HG02943 (cell line): Measurements from ENCODE around the gene HPGD.

ENCODE experiments used
- ATAC-seq: cut with Tn5 transposase; IDR thresholded peaks from one replicate; pipeline ENCODE4 v1.9.1; 2021; ENCODE audit warnings: mild to moderate bottlenecking, low read depth, moderate library complexity; ENCODE audit not compliant: unreplicated experiment

The HPGD gene

DNA sequence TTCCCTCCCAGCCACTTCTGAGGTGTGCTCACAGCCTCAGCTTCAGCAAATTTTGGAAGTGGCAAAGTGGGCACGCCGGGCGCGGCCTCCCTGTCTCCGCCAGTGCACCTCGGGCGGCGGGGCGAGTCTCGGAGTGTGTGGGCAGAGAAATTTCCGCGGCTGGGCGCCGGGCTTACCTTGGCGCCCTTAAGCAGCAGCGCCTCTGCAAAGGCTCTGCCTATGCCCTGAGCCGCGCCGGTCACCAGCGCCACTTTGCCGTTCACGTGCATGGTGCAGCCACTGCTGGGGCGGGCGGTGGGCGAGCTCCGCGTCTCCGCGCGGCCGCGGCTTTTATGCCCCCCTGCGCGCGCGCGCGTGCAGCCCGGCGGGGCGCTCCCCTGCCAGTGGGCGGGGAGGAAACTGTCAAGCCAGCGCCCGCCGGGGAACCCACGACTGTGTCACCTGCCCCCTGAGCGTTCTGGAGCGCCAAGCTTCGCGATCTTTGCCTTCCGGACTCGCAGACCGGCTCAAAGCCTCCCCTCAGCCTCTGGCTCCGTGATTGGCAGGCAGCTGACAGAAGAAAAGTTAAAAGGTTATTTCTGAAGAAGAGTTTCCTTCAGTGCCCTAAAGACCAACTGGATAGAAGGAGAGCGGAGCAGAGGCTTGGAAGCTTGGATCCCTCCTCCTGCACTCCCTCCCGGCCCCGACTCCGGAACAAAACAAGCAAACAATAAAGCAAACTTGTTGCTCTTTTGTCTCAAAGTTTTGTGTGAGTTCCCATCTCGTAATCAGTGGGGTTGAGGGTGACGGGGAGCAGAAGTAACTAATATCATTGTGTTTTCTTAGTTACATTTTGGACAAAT lies at the start of gene HPGD:
TSS of gene HPGD (minus strand) at position 306 of the 842 bp plus-strand sequence. CDS start at position 269, 37 bp downstream.
- ATAC-seq: peak; percentile 78

- ATAC-seq: no peak
Measured at GRCh38 chr4:174564529-174564928, 42.2 kb upstream of the HPGD start.

DNA sequence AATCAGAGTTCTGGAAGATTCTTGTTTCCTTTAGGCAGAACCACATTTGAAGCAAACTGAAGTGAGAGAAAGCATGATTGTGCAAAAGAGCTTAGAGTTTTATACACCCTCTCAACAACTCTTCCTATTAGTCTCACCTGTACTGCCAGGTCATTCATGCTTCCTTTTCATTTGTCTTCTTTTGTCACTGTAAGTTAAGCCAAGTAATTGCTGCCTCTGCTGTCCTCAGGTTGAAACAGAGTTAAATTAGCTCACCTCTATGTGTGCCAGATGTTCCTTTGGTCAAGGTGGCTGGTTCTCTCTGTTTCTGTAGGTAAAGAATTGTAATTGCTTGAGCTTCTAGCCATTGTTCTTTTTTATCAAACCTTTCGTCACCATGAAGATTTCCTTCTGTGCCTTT lies 41.1 kb upstream of the HPGD start:
- ATAC-seq: no peak

- no peak for ATAC-seq
Measured at GRCh38 chr4:174561560-174561959, 39.3 kb upstream of the HPGD start.

- no peak for ATAC-seq
Measured at GRCh38 chr4:174559894-174560293, 37.6 kb upstream of the HPGD start.

- no peak for ATAC-seq
Measured at GRCh38 chr4:174555789-174556630, 33.7 kb upstream of the HPGD start.

- ATAC-seq: no peak
Measured at GRCh38 chr4:174554231-174554728, 32.0 kb upstream of the HPGD start.

- no peak for ATAC-seq
Measured at GRCh38 chr4:174553828-174554227, 31.5 kb upstream of the HPGD start.

DNA sequence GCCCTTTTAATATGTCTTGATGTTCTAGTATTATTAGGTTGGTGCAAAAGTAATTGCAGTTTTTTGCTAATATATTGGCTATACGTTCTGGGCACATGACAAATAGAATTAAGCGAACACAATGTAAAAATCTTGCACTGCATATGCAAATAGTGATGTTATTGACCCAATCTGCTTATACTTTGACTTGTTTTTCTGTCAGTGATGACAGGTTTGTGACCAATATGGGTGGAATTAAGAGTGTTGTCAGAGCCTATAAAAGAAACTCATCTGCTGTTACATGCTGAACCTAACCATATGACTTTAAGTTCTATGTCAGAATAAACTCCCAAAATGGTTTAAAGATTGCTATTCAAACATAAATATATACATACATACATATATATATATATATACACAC lies 30.7 kb upstream of the HPGD start:
- ATAC-seq: no peak

DNA sequence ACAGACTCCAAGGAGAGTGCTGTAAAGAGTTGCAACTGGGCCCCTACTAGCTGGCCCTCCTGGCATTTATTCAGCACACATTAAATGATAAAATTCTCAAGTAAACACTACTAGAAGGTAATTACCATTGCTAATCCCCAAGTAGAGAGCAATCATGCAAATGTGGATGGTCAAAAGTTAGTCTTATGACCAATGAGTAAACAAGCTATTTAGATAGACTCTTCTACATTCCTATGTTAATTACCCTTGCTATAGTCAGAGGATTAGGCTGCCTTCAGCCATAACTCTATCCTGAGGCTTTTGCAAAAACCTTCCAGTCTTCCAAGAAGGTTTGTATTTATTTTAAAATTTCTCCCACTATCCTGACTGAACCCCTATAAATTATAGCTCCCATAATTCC lies 28.3 kb upstream of the HPGD start:
- ATAC-seq: no peak

DNA sequence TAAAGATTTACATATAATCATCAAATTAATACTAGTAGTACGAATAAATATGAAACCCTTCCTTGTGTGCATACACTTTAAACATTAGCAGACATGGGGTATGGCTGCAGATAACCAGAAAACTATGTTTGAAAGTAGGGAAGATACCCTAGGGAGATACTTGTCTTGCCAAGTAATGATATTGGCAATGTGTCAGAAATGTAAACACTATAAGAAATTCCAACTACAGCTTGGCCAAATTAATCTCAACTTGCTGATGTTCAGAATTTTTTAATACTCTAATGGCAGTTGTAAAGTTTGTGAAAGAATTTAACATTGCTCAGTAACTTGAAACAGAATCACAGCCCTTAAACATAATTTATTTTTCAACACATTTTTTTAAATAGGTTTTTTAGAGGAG lies 27.4 kb upstream of the HPGD start:
- ATAC-seq: no peak

GRCh38 chr4:174545268-174545667 lies 23.0 kb upstream of the HPGD start:
- no peak for ATAC-seq

DNA sequence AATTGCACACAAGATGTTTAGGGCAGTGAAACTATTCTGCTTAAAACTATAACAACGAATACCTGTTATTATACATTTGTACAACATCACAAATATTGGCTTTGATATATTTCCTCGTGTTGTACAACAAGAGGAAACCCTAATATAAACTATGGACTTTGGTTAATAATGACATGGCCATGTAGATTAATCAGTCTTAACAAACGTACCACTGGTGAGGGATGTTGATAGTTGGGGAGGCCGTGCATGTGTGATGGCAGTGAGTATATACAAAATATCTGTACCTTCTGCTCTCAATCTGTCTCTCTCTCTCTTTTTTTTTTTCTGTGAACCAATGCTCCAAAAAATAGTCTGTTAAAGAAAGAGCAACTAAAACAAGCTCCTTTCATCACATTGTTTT lies 22.2 kb upstream of the HPGD start:
- no peak for ATAC-seq

GRCh38 chr4:174540175-174540574 lies 17.9 kb upstream of the HPGD start:
- no peak for ATAC-seq

DNA sequence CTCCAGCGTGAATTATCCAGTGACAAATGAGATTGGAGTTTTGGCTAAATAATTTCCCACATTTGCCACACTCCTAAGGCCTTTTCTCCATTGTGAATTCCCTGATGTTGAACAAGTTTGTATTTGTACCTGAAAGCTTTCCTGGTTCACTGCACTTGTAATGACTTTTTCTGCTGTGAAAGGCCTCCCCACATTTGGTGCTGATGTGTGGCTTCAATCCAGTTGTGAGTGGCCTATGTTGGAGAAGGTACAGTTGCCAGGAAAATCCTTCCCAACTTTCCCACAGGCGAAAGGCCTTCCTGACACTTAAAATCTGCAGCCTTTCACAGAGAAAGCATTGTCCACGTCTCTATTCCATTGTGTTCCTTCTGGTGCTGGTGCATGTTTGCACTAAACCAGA lies 17.3 kb upstream of the HPGD start:
- no peak for ATAC-seq

DNA sequence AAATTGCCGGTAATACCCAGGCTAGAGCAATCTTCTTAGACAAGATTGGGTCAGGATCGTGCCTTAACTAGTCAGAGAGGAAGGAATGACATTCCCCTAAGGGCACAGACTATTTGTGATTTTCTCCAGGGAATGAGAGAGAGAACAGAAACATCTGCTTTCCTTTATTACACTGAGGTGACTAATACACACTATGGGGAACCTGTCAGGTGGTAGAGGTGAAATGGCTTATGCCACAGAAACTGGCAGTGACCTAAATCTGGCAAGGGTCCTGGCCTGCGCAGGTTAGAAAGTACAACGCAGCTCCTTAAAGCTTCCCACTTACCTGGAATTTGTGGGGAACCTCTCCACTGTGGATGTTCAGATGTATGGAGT lies 16.6 kb upstream of the HPGD start:
- ATAC-seq: no peak

- ATAC-seq: peak; percentile 99
Measured at GRCh38 chr4:174538123-174538875, 16.0 kb upstream of the HPGD start.

- peak; percentile 32 for ATAC-seq
Measured at GRCh38 chr4:174537634-174538033, 15.3 kb upstream of the HPGD start.

DNA sequence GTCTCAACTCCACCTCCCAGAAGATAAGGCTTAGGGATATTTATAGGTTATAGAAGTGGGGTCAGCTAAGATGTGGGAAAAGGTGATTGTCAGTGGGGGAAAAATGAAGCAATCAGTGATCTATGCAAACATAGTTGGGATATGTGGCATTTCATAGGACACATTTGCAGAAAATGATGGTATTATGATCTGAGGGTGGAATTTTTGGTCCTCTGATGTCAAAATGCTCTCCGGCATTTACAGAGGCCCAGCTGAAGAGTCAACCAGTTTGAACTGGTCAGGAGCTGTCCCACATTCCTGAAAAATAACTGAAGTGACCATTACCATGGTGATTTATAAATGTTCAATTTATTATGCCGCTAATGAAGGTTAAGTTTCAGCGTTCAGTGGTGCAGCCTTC lies 12.2 kb upstream of the HPGD start:
- no peak for ATAC-seq

DNA sequence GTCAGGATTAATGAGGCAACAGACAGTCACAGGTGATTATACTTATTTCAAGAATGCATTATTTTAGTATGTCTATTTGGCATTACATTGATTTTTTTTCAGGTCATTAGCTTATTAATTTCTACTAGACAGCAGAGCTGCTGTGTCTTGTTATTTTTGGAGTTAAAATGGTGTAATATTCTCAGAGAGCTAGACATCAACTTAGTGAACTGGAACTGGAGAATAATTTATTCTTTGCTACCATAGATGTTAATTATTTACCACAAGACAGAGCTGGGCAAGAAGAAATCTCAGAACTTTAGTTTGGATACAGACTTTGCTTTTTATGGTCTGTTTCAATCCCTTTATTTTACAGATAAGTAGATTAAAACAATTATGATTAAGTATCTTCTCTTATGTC lies 10.2 kb upstream of the HPGD start:
- ATAC-seq: no peak

DNA sequence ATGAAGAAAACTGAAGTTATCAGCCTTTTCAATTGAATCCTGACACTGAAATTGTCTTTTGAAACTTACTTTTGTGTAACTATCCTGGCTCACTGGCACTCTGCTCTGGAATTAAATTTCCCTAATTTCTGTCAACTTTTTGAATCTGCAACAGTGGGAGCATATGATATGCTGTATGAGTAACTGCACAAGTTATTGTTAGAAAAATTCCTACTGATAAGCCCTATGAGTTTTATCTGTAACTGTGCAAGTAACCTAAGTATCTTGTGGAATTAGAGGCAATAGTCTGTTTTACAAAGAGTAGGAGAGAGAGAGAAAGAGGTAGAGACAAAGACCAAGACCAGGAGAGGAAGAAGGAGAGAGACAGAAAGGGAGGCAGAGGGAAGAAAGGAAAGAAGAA lies 9.2 kb upstream of the HPGD start:
- no peak for ATAC-seq
